HG03064 (cell line): ENCODE data around the gene PCMT1.
"Not testable (repeated sequence)": the region's sequence is repeated elsewhere in the genome, so short reads cannot be mapped to it uniquely, and the experiment has no call there.

Experiments
- ATAC-seq: cut with Tn5 transposase; IDR thresholded peaks from one replicate; pipeline ENCODE4 v1.9.1; 2021; ENCODE audit warnings: low read depth; ENCODE audit not compliant: unreplicated experiment

Gene PCMT1

GRCh38 chr6:149749082-149749593, 403 bp upstream of the PCMT1 start:
- ATAC-seq = not testable (repeated sequence)

- peak; percentile 39 for ATAC-seq
These were observed 632 bp downstream of the PCMT1 start for GRCh38 chr6:149750136-149750609.

GRCh38 chr6:149751239-149751638, 1.7 kb downstream of the PCMT1 start:
- no peak for ATAC-seq

GRCh38 chr6:149751920-149752319, 2.4 kb downstream of the PCMT1 start:
- ATAC-seq = not testable (repeated sequence)

GRCh38 chr6:149752600-149753373, 3.2 kb downstream of the PCMT1 start:
- no peak for ATAC-seq

- not testable (repeated sequence) for ATAC-seq
These were observed 3.8 kb downstream of the PCMT1 start for GRCh38 chr6:149753374-149753637.

- no peak for ATAC-seq
These were observed 5.0 kb downstream of the PCMT1 start for GRCh38 chr6:149754548-149754947.

GRCh38 chr6:149755300-149756260, 6.0 kb downstream of the PCMT1 start:
- peak; percentile 81 for ATAC-seq

- ATAC-seq = no peak
These were observed 6.7 kb downstream of the PCMT1 start for GRCh38 chr6:149756261-149756636.

- ATAC-seq = peak; percentile 92
These were observed 11.9 kb downstream of the PCMT1 start for GRCh38 chr6:149761438-149761837.

- ATAC-seq = no peak
These were observed 14.3 kb downstream of the PCMT1 start for GRCh38 chr6:149763866-149764265.

GRCh38 chr6:149766156-149766769, 16.7 kb downstream of the PCMT1 start:
- ATAC-seq = no peak

- ATAC-seq = no peak
These were observed 20.1 kb downstream of the PCMT1 start for GRCh38 chr6:149769676-149770075.

- ATAC-seq = no peak
These were observed 21.6 kb downstream of the PCMT1 start for GRCh38 chr6:149771185-149771584.

- no peak for ATAC-seq
These were observed 22.4 kb downstream of the PCMT1 start for GRCh38 chr6:149771925-149772324.

GRCh38 chr6:149777624-149778023, 28.1 kb downstream of the PCMT1 start:
- no peak for ATAC-seq

- ATAC-seq = no peak
These were observed 30.1 kb downstream of the PCMT1 start for GRCh38 chr6:149779644-149779963.

GRCh38 chr6:149781715-149782114, 32.2 kb downstream of the PCMT1 start:
- no peak for ATAC-seq

GRCh38 chr6:149782337-149782736, 32.8 kb downstream of the PCMT1 start:
- ATAC-seq = no peak

GRCh38 chr6:149783551-149783950, 34.0 kb downstream of the PCMT1 start:
- ATAC-seq = no peak

- no peak for ATAC-seq
These were observed 56.6 kb downstream of the PCMT1 start for GRCh38 chr6:149806127-149806526.
